CD1c-positive myeloid dendritic cell (primary cell): ENCODE measurements around the gene VAPA.

Source experiments
- DNase-seq: peaks from one replicate; pipeline ENCODE4 v3.0.0-alpha.2; 2016; ENCODE audit errors: extremely low spot score

VAPA gene

GRCh38 chr18:9913526-9914333 is at the start of gene VAPA:
Gene VAPA, plus strand, starts transcription at chr18:9914016. Its CDS starts 241 bp downstream, at chr18:9914257.
- DNase-seq, result peak; percentile 99

GRCh38 chr18:9865764-9866490 is 47.9 kb upstream of the VAPA start:
- DNase-seq, result peak; percentile 70

- DNase-seq, result peak; percentile 71
Measured at GRCh38 chr18:9866627-9867026, 47.2 kb upstream of the VAPA start.

- DNase-seq, result peak; percentile 28
Measured at GRCh38 chr18:9867071-9867594, 46.7 kb upstream of the VAPA start.

GRCh38 chr18:9868857-9869714 is 44.7 kb upstream of the VAPA start:
- DNase-seq, result no peak

- peak; percentile 67 for DNase-seq
Measured at GRCh38 chr18:9869715-9870430, 43.9 kb upstream of the VAPA start.

GRCh38 chr18:9870431-9871008 is 43.3 kb upstream of the VAPA start:
- DNase-seq, result no peak

- DNase-seq, result no peak
Measured at GRCh38 chr18:9871244-9871746, 42.5 kb upstream of the VAPA start.

GRCh38 chr18:9872823-9873222 is 41.0 kb upstream of the VAPA start:
- DNase-seq, result no peak

- DNase-seq, result no peak
Measured at GRCh38 chr18:9874728-9875127, 39.1 kb upstream of the VAPA start.

GRCh38 chr18:9876212-9876866 is 37.5 kb upstream of the VAPA start:
- no peak for DNase-seq

GRCh38 chr18:9876867-9877654 is 36.8 kb upstream of the VAPA start:
- no peak for DNase-seq

GRCh38 chr18:9877655-9878014 is 36.2 kb upstream of the VAPA start:
- no peak for DNase-seq

- DNase-seq, result no peak
Measured at GRCh38 chr18:9878095-9878494, 35.7 kb upstream of the VAPA start.

- DNase-seq, result no peak
Measured at GRCh38 chr18:9878783-9879242, 35.0 kb upstream of the VAPA start.

- DNase-seq, result no peak
Measured at GRCh38 chr18:9884090-9884489, 29.7 kb upstream of the VAPA start.

- no peak for DNase-seq
Measured at GRCh38 chr18:9884532-9885140, 29.2 kb upstream of the VAPA start.

- no peak for DNase-seq
Measured at GRCh38 chr18:9885170-9886004, 28.4 kb upstream of the VAPA start, which contains the start of gene TXNDC2. Gene TXNDC2, plus strand, starts transcription at chr18:9885973. Its CDS starts 708 bp downstream, at chr18:9886681.
